OCI-LY1 (cell line): ENCODE measurements around the gene S1PR2.
A peak's percentile ranks its signal among the peaks of the same experiment; 100 is the strongest.

ENCODE experiments used
- H2AFZ ChIP-seq: fragments of 200-600 bp; sonication (generic), shearing (Covaris generic); 2 replicates; pipeline ENCODE4 v1.6.0; 2014; ENCODE audit warnings: antibody characterized with exemption, mild to moderate bottlenecking, low read length
- H3F3A ChIP-seq: fragments of 200-600 bp; sonication (generic), shearing (Covaris generic); 2 replicates; pipeline ENCODE4 v1.6.0; 2014; ENCODE audit warnings: mild to moderate bottlenecking, antibody characterized with exemption, low read length, moderate library complexity; ENCODE audit not compliant: insufficient read depth
- H3K27ac ChIP-seq: fragments of 200-600 bp; sonication (generic); 2 replicates; pipeline ENCODE4 v1.5.1; 2014; ENCODE audit warnings: low read length, mixed run types, mild to moderate bottlenecking, low read depth; ENCODE audit not compliant: poor library complexity, severe bottlenecking
- H3K27me3 ChIP-seq: fragments of 200-600 bp; sonication (generic); 2 replicates; pipeline ENCODE4 v1.6.0; 2014; ENCODE audit warnings: antibody characterized with exemption, mild to moderate bottlenecking, low read length, moderate library complexity; ENCODE audit not compliant: insufficient read depth
- H3K36me3 ChIP-seq: fragments of 200-600 bp; sonication (generic); 2 replicates; pipeline ENCODE4 v1.6.1; 2014; ENCODE audit warnings: mild to moderate bottlenecking, antibody characterized with exemption, low read length, moderate library complexity, mixed read lengths; ENCODE audit not compliant: insufficient read depth
- H3K4me1 ChIP-seq: fragments of 200-600 bp; sonication (generic); 2 replicates; pipeline ENCODE4 v1.5.1; 2014; ENCODE audit warnings: mild to moderate bottlenecking, low read length, moderate library complexity; ENCODE audit not compliant: insufficient read depth, severe bottlenecking
- H3K4me2 ChIP-seq: fragments of 200-600 bp; sonication (generic), shearing (Covaris generic); 2 replicates; pipeline ENCODE4 v1.6.1; 2014; ENCODE audit warnings: low read length
- H3K4me3 ChIP-seq: fragments of 200-600 bp; sonication (generic); 2 replicates; pipeline ENCODE4 v1.5.1; 2014; ENCODE audit warnings: low read length, low read depth, mild to moderate bottlenecking, mixed read lengths; ENCODE audit not compliant: poor library complexity, severe bottlenecking
- H3K79me2 ChIP-seq: fragments of 200-600 bp; shearing (Covaris generic); 2 replicates; pipeline ENCODE4 v1.6.1; 2016; ENCODE audit warnings: mixed run types, low read length, mixed read lengths; ENCODE audit not compliant: insufficient read depth
- H3K9ac ChIP-seq: fragments of 200-600 bp; sonication (generic), shearing (Covaris generic); 2 replicates; pipeline ENCODE4 v1.6.1; 2014; ENCODE audit warnings: mild to moderate bottlenecking, low read length, mixed read lengths
- H3K9me2 ChIP-seq: fragments of 200-600 bp; sonication (generic), shearing (Covaris generic); 2 replicates; pipeline ENCODE4 v1.6.1; 2014; ENCODE audit warnings: low read depth, mild to moderate bottlenecking, low read length, mixed read lengths
- H3K9me3 ChIP-seq: fragments of 200-600 bp; shearing (Covaris generic); 2 replicates; pipeline ENCODE4 v1.6.1; 2014; ENCODE audit warnings: low read length, mixed read lengths
- H4K20me1 ChIP-seq: fragments of 200-600 bp; sonication (generic), shearing (Covaris generic); 2 replicates; pipeline ENCODE4 v1.6.0; 2016; ENCODE audit warnings: mild to moderate bottlenecking, low read length; ENCODE audit not compliant: insufficient read depth
- EZH2 ChIP-seq: fragments of 200-600 bp; sonication (generic), shearing (Covaris generic); IDR thresholded peaks from 2 replicates; pipeline ENCODE4 v1.8.0; 2017; ENCODE audit warnings: borderline replicate concordance, mixed run types, mild to moderate bottlenecking, antibody characterized with exemption, low read length, moderate library complexity, mixed read lengths
- TF ChIP-seq, protein P1 (sequence below): fragments of 200-600 bp; sonication (generic), shearing (Covaris generic); IDR thresholded peaks from 2 replicates; pipeline ENCODE4 v1.5.1; 2017; ENCODE audit warnings: mild to moderate bottlenecking, antibody characterized with exemption, low read length, moderate library complexity, mixed read lengths

Gene S1PR2

DNA sequence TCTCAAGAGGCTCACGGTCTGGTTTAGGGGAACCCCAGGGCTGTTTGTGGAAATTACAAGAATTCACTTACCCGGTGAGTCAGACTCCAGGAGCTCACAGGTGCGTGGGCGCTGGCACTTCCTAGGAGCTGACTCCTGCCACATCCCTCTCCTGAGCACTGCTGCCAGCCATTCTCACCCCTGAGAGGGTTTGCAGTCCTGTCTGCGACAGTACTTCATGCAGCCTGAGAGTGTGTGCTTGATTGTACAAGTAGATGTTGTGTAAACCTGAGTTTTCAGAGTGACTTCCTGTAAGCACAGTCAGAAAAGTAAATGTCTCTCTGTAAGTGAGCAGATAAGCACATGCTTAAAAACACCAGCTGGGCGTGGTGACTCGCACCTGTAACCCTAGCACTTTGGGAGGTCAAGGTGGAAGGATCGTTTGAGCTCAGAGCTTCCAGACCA is 29.0 kb upstream of the S1PR2 start:
- H3K9ac ChIP-seq, result no peak overlapping the region
- H3F3A ChIP-seq, result no peaks in the 10 kb centered on the region
- H3K27ac ChIP-seq, result no peak overlapping the region
- no peak overlapping the region for H3K4me3 ChIP-seq
- no peaks in the 10 kb centered on the region for H3K9me2 ChIP-seq
- no peak overlapping the region for H3K4me2 ChIP-seq
- TF ChIP-seq, protein P1, sequence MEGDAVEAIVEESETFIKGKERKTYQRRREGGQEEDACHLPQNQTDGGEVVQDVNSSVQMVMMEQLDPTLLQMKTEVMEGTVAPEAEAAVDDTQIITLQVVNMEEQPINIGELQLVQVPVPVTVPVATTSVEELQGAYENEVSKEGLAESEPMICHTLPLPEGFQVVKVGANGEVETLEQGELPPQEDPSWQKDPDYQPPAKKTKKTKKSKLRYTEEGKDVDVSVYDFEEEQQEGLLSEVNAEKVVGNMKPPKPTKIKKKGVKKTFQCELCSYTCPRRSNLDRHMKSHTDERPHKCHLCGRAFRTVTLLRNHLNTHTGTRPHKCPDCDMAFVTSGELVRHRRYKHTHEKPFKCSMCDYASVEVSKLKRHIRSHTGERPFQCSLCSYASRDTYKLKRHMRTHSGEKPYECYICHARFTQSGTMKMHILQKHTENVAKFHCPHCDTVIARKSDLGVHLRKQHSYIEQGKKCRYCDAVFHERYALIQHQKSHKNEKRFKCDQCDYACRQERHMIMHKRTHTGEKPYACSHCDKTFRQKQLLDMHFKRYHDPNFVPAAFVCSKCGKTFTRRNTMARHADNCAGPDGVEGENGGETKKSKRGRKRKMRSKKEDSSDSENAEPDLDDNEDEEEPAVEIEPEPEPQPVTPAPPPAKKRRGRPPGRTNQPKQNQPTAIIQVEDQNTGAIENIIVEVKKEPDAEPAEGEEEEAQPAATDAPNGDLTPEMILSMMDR, result no peak
- TF ChIP-seq EZH2, result no peak
- no peaks in the 10 kb centered on the region for H3K27me3 ChIP-seq
- no peaks in the 10 kb centered on the region for H3K9me3 ChIP-seq
- no peaks in the 10 kb centered on the region for H3K79me2 ChIP-seq
- H4K20me1 ChIP-seq, result no peaks in the 10 kb centered on the region
- no peaks in the 10 kb centered on the region for H3K4me1 ChIP-seq
- H2AFZ ChIP-seq, result no peak overlapping the region
- peaks cover 44% of the 10 kb centered on the region for H3K36me3 ChIP-seq

GRCh38 chr19:10259162-10259905 is 28.2 kb upstream of the S1PR2 start:
- TF ChIP-seq EZH2, result no peak
- TF ChIP-seq, protein P1, result peak; percentile 77; the same call in 1 of the 2 replicates
- Histone ChIP-seq H3K9me2 (no peaks in the 10 kb centered on the region), H4K20me1 (no peaks in the 10 kb centered on the region), H3K27ac (no peak overlapping the region), H3K4me3 (no peak overlapping the region), H3K79me2 (no peaks in the 10 kb centered on the region), H3F3A (no peaks in the 10 kb centered on the region), H3K36me3 (peaks cover 52% of the 10 kb centered on the region), H3K9ac (no peak overlapping the region), H3K4me1 (no peaks in the 10 kb centered on the region), H3K4me2 (no peak overlapping the region), H3K27me3 (no peaks in the 10 kb centered on the region), H3K9me3 (no peaks in the 10 kb centered on the region), H2AFZ (no peak overlapping the region)

GRCh38 chr19:10258080-10258710 is 27.1 kb upstream of the S1PR2 start:
- Histone ChIP-seq H3K4me1 (peaks cover 5% of the 10 kb centered on the region), H3K79me2 (no peaks in the 10 kb centered on the region), H3K36me3 (peaks cover 63% of the 10 kb centered on the region), H4K20me1 (no peaks in the 10 kb centered on the region), H3K9ac (no peak overlapping the region), H3K27ac (no peak overlapping the region), H2AFZ (no peak overlapping the region), H3F3A (no peaks in the 10 kb centered on the region), H3K9me2 (no peaks in the 10 kb centered on the region), H3K4me2 (no peak overlapping the region), H3K9me3 (no peaks in the 10 kb centered on the region), H3K4me3 (no peak overlapping the region), H3K27me3 (no peaks in the 10 kb centered on the region)
- TF ChIP-seq, protein P1, result no peak
- TF ChIP-seq EZH2, result no peak
